GM23338 (cell line): Measurements from ENCODE around the gene DHRS3. TPM values are rescaled to one million over a fixed set of nuclear protein-coding genes. Genes with fewer than 3 reads are reported as not detected.

Experiments
- ATAC-seq: fragments of 200-7000 bp; cut with Tn5 transposase; 3 replicates; pipeline ENCODE4 v1.9.1; 2020
- DNase-seq: peaks from one replicate; pipeline ENCODE4 v3.0.0-alpha.2; 2015; ENCODE audit warnings: low spot score
- H2AFZ ChIP-seq: fragments of 200-600 bp; sonication (generic); 2 replicates; pipeline ENCODE4 v1.8.0; 2016; ENCODE audit warnings: antibody characterized with exemption, mild to moderate bottlenecking, moderate library complexity
- H3F3A ChIP-seq: fragments of 200-600 bp; sonication (generic); replicated peaks from 2 replicates; pipeline ENCODE4 v1.8.0; 2017; ENCODE audit warnings: antibody characterized with exemption, mixed run types, low read depth
- H3K27ac ChIP-seq: fragments of 200-600 bp; sonication (generic); 2 replicates; pipeline ENCODE4 v1.6.1; 2016; ENCODE audit warnings: low read depth
- H3K27me3 ChIP-seq: fragments of 200-600 bp; sonication (generic); 2 replicates; pipeline ENCODE4 v1.8.0; 2016; ENCODE audit warnings: mild to moderate bottlenecking, mixed run types, moderate library complexity; ENCODE audit not compliant: insufficient read depth
- H3K36me3 ChIP-seq: fragments of 200-600 bp; sonication (generic); 2 replicates; pipeline ENCODE4 v1.8.0; 2016; ENCODE audit warnings: mild to moderate bottlenecking; ENCODE audit not compliant: insufficient read depth
- H3K4me1 ChIP-seq: fragments of 200-600 bp; sonication (generic); 2 replicates; pipeline ENCODE4 v1.8.0; 2016; ENCODE audit warnings: mild to moderate bottlenecking, moderate library complexity; ENCODE audit not compliant: insufficient read depth
- H3K4me2 ChIP-seq: fragments of 200-600 bp; sonication (generic); 2 replicates; pipeline ENCODE4 v1.7.1; 2017; ENCODE audit warnings: mixed run types
- H3K4me3 ChIP-seq: fragments of 200-600 bp; sonication (generic); 2 replicates; pipeline ENCODE4 v1.6.1; 2016; ENCODE audit warnings: mixed run types
- H3K79me2 ChIP-seq: fragments of 200-600 bp; sonication (generic); replicated peaks from 2 replicates; pipeline ENCODE4 v1.8.0; 2017; ENCODE audit warnings: mild to moderate bottlenecking; ENCODE audit not compliant: insufficient read depth
- H3K9me2 ChIP-seq: fragments of 200-600 bp; sonication (generic); 2 replicates; pipeline ENCODE4 v1.8.0; 2017; ENCODE audit not compliant: insufficient read depth
- H4K20me1 ChIP-seq: fragments of 200-600 bp; sonication (generic); replicated peaks from 2 replicates; pipeline ENCODE4 v1.8.0; 2017; ENCODE audit warnings: mild to moderate bottlenecking; ENCODE audit not compliant: insufficient read depth
- H3K27ac Mint-ChIP-seq: 2 replicates; pipeline ENCODE4 v1.8.0; 2020; ENCODE audit warnings: inconsistent platforms, mild to moderate bottlenecking, moderate library complexity, mixed read lengths
- H3K27me3 Mint-ChIP-seq: 3 replicates; pipeline ENCODE4 v1.8.0; 2022; ENCODE audit warnings: low read depth, mild to moderate bottlenecking, moderate library complexity, mixed read lengths, inconsistent platforms; ENCODE audit not compliant: insufficient read depth, poor library complexity
- H3K36me3 Mint-ChIP-seq: 3 replicates; pipeline ENCODE4 v1.8.0; 2021; ENCODE audit warnings: low read depth, mild to moderate bottlenecking, inconsistent platforms, moderate library complexity, mixed read lengths
- H3K4me1 Mint-ChIP-seq: 3 replicates; pipeline ENCODE4 v1.8.0; 2020; ENCODE audit warnings: mild to moderate bottlenecking, inconsistent platforms, mixed read lengths
- H3K4me3 Mint-ChIP-seq: 3 replicates; pipeline ENCODE4 v1.8.0; 2021; ENCODE audit warnings: moderate library complexity, mild to moderate bottlenecking, inconsistent platforms, mixed read lengths
- H3K9me3 Mint-ChIP-seq: 3 replicates; pipeline ENCODE4 v1.8.0; 2020; ENCODE audit warnings: moderate library complexity, mild to moderate bottlenecking, inconsistent platforms, mixed read lengths
- CREB1 ChIP-seq: fragments of 250-450 bp; sonication (Bioruptor Pico); IDR thresholded peaks from 2 replicates; pipeline ENCODE4 v1.5.0; 2020; ENCODE audit warnings: low read depth, mild to moderate bottlenecking, moderate library complexity
- EZH2 ChIP-seq: fragments of 200-600 bp; sonication (generic); IDR thresholded peaks from one replicate; pipeline ENCODE4 v1.8.0; 2017; ENCODE audit warnings: antibody characterized with exemption, mild to moderate bottlenecking, low read depth; ENCODE audit not compliant: unreplicated experiment
- EZH2phosphoT487 ChIP-seq: fragments of 200-600 bp; sonication (generic); IDR thresholded peaks from one replicate; pipeline ENCODE4 v1.8.1; 2018; ENCODE audit warnings: antibody characterized with exemption; ENCODE audit not compliant: unreplicated experiment
- JUNB ChIP-seq: IDR thresholded peaks from one replicate; pipeline ENCODE4 v1.6.1; 2016; ENCODE audit warnings: antibody characterized with exemption; ENCODE audit not compliant: unreplicated experiment
- NANOG ChIP-seq: IDR thresholded peaks from 2 replicates; pipeline ENCODE4 v1.6.1; 2016; ENCODE audit warnings: antibody characterized with exemption, borderline replicate concordance
- POLR2AphosphoS5 ChIP-seq: IDR thresholded peaks from 2 replicates; pipeline ENCODE4 v1.6.1; 2016; ENCODE audit warnings: antibody characterized with exemption, low read depth
- STAT1 ChIP-seq: IDR thresholded peaks from one replicate; pipeline ENCODE4 v1.6.1; 2016; ENCODE audit warnings: antibody characterized with exemption; ENCODE audit not compliant: unreplicated experiment
- ZNF114 ChIP-seq: fragments of 250-450 bp; sonication (Bioruptor Pico); IDR thresholded peaks from 2 replicates; pipeline ENCODE4 v1.5.0; 2020; ENCODE audit warnings: mild to moderate bottlenecking, moderate library complexity
- ZNF331 ChIP-seq: fragments of 250-450 bp; sonication (Bioruptor Pico); IDR thresholded peaks from 2 replicates; pipeline ENCODE4 v1.5.0; 2020; ENCODE audit warnings: low read depth, mild to moderate bottlenecking, moderate library complexity
- polyA plus RNA-seq: library from polyadenylated mRNA; unstranded; fragments of >200 nt; fragmentation: Nextera tagmentation; extraction: Ambion mirVana; gene quantifications from 2 replicates; pipeline ENCODE4 v1.2.1, GENCODE V29; 2016
- total RNA-seq: library from RNA; depleted of rRNA; stranded (reverse); fragments of >200 nt; shearing (Covaris generic); gene quantifications from 2 replicates; pipeline ENCODE4 v1.2.3, GENCODE V29; 2014
- TF ChIP-seq, protein P1 (sequence below), 2 experiments: fragments of 200-600 bp in 1 of 2; sonication (generic) in 1 of 2; conservative IDR thresholded peaks; 2 replicates each; pipeline versions ENCODE4 v1.5.1 to v1.6.1; 2016 to 2017; ENCODE audit warnings: antibody characterized with exemption in 2 of 2, low read depth in 2 of 2, mild to moderate bottlenecking in 2 of 2, moderate library complexity in 1 of 2
- TF ChIP-seq, protein P2 (sequence below): IDR thresholded peaks from 2 replicates; pipeline ENCODE4 v1.6.1; 2016; ENCODE audit warnings: antibody characterized with exemption
- TF ChIP-seq, protein P3 (sequence below): IDR thresholded peaks from one replicate; pipeline ENCODE4 v1.6.1; 2018; ENCODE audit warnings: antibody characterized with exemption; ENCODE audit not compliant: unreplicated experiment
- TF ChIP-seq, protein P4 (sequence below): fragments of 250-450 bp; sonication (Bioruptor Pico); IDR thresholded peaks from 2 replicates; pipeline ENCODE4 v1.5.0; 2020; ENCODE audit warnings: mild to moderate bottlenecking, moderate library complexity

DHRS3 gene
- total and polyA plus RNA-seq, 2 experiments from 2014 or later, result 21.0 to 26.0 TPM

DNA sequence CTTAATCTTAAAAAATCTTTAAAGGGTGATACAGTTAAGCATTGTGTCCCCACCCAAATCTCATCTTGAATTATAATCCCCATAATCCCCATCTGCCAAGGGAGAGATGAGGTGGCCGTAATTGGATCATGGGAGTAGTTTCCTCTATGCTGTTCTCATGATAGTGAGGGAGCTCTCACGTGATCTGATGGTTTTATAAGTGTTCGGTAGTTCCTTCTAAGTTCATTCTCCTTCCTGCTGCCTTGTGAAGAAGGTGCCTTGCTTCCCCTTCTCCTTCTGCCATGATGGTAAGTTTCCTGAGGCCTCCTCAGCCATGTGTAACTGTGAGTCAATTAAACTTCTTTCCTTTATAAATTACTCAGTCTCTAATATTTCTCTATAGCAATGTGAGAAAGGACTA lies 10.7 kb downstream of the DHRS3 start:
- peaks cover 31% of the 10 kb centered on the region for H3K4me1 Mint-ChIP-seq
- peaks cover 40% of the 10 kb centered on the region for H3K36me3 Mint-ChIP-seq
- no peaks in the 10 kb centered on the region; the same call in 1 of the 2 replicates for H4K20me1 ChIP-seq
- no peak overlapping the region for H3K27ac ChIP-seq
- no peaks in the 10 kb centered on the region for H3K9me2 ChIP-seq
- TF ChIP-seq, protein P1, sequence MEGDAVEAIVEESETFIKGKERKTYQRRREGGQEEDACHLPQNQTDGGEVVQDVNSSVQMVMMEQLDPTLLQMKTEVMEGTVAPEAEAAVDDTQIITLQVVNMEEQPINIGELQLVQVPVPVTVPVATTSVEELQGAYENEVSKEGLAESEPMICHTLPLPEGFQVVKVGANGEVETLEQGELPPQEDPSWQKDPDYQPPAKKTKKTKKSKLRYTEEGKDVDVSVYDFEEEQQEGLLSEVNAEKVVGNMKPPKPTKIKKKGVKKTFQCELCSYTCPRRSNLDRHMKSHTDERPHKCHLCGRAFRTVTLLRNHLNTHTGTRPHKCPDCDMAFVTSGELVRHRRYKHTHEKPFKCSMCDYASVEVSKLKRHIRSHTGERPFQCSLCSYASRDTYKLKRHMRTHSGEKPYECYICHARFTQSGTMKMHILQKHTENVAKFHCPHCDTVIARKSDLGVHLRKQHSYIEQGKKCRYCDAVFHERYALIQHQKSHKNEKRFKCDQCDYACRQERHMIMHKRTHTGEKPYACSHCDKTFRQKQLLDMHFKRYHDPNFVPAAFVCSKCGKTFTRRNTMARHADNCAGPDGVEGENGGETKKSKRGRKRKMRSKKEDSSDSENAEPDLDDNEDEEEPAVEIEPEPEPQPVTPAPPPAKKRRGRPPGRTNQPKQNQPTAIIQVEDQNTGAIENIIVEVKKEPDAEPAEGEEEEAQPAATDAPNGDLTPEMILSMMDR (conservative IDR thresholded peaks at IDR 0.05; ENCODE audit: low read depth in 2 of 2), result no peak
- TF ChIP-seq JUNB, result no peak
- TF ChIP-seq NANOG, result no peak
- TF ChIP-seq, protein P2, sequence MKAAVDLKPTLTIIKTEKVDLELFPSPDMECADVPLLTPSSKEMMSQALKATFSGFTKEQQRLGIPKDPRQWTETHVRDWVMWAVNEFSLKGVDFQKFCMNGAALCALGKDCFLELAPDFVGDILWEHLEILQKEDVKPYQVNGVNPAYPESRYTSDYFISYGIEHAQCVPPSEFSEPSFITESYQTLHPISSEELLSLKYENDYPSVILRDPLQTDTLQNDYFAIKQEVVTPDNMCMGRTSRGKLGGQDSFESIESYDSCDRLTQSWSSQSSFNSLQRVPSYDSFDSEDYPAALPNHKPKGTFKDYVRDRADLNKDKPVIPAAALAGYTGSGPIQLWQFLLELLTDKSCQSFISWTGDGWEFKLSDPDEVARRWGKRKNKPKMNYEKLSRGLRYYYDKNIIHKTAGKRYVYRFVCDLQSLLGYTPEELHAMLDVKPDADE, result no peak
- TF ChIP-seq POLR2AphosphoS5, result no peak
- TF ChIP-seq, protein P3, sequence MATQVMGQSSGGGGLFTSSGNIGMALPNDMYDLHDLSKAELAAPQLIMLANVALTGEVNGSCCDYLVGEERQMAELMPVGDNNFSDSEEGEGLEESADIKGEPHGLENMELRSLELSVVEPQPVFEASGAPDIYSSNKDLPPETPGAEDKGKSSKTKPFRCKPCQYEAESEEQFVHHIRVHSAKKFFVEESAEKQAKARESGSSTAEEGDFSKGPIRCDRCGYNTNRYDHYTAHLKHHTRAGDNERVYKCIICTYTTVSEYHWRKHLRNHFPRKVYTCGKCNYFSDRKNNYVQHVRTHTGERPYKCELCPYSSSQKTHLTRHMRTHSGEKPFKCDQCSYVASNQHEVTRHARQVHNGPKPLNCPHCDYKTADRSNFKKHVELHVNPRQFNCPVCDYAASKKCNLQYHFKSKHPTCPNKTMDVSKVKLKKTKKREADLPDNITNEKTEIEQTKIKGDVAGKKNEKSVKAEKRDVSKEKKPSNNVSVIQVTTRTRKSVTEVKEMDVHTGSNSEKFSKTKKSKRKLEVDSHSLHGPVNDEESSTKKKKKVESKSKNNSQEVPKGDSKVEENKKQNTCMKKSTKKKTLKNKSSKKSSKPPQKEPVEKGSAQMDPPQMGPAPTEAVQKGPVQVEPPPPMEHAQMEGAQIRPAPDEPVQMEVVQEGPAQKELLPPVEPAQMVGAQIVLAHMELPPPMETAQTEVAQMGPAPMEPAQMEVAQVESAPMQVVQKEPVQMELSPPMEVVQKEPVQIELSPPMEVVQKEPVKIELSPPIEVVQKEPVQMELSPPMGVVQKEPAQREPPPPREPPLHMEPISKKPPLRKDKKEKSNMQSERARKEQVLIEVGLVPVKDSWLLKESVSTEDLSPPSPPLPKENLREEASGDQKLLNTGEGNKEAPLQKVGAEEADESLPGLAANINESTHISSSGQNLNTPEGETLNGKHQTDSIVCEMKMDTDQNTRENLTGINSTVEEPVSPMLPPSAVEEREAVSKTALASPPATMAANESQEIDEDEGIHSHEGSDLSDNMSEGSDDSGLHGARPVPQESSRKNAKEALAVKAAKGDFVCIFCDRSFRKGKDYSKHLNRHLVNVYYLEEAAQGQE, result no peak
- TF ChIP-seq ZNF114 (CRISPR knock-in tag), result no peak
- TF ChIP-seq, protein P4, sequence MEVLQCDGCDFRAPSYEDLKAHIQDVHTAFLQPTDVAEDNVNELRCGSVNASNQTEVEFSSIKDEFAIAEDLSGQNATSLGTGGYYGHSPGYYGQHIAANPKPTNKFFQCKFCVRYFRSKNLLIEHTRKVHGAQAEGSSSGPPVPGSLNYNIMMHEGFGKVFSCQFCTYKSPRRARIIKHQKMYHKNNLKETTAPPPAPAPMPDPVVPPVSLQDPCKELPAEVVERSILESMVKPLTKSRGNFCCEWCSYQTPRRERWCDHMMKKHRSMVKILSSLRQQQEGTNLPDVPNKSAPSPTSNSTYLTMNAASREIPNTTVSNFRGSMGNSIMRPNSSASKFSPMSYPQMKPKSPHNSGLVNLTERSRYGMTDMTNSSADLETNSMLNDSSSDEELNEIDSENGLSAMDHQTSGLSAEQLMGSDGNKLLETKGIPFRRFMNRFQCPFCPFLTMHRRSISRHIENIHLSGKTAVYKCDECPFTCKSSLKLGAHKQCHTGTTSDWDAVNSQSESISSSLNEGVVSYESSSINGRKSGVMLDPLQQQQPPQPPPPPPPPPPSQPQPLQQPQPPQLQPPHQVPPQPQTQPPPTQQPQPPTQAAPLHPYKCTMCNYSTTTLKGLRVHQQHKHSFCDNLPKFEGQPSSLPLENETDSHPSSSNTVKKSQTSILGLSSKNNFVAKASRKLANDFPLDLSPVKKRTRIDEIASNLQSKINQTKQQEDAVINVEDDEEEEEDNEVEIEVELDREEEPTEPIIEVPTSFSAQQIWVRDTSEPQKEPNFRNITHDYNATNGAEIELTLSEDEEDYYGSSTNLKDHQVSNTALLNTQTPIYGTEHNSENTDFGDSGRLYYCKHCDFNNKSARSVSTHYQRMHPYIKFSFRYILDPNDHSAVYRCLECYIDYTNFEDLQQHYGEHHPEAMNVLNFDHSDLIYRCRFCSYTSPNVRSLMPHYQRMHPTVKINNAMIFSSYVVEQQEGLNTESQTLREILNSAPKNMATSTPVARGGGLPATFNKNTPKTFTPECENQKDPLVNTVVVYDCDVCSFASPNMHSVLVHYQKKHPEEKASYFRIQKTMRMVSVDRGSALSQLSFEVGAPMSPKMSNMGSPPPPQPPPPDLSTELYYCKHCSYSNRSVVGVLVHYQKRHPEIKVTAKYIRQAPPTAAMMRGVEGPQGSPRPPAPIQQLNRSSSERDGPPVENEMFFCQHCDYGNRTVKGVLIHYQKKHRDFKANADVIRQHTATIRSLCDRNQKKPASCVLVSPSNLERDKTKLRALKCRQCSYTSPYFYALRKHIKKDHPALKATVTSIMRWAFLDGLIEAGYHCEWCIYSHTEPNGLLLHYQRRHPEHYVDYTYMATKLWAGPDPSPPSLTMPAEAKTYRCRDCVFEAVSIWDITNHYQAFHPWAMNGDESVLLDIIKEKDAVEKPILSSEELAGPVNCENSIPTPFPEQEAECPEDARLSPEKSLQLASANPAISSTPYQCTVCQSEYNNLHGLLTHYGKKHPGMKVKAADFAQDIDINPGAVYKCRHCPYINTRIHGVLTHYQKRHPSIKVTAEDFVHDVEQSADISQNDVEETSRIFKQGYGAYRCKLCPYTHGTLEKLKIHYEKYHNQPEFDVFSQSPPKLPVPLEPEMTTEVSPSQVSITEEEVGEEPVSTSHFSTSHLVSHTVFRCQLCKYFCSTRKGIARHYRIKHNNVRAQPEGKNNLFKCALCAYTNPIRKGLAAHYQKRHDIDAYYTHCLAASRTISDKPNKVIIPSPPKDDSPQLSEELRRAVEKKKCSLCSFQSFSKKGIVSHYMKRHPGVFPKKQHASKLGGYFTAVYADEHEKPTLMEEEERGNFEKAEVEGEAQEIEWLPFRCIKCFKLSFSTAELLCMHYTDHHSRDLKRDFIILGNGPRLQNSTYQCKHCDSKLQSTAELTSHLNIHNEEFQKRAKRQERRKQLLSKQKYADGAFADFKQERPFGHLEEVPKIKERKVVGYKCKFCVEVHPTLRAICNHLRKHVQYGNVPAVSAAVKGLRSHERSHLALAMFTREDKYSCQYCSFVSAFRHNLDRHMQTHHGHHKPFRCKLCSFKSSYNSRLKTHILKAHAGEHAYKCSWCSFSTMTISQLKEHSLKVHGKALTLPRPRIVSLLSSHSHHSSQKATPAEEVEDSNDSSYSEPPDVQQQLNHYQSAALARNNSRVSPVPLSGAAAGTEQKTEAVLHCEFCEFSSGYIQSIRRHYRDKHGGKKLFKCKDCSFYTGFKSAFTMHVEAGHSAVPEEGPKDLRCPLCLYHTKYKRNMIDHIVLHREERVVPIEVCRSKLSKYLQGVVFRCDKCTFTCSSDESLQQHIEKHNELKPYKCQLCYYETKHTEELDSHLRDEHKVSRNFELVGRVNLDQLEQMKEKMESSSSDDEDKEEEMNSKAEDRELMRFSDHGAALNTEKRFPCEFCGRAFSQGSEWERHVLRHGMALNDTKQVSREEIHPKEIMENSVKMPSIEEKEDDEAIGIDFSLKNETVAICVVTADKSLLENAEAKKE (CRISPR knock-in tag), result no peak
- no peak for TF ChIP-seq STAT1
- TF ChIP-seq EZH2, result no peak
- TF ChIP-seq CREB1 (CRISPR knock-in tag), result no peak
- TF ChIP-seq ZNF331, result no peak
- TF ChIP-seq EZH2phosphoT487, result no peak
- H3K4me2 ChIP-seq, result no peak overlapping the region
- H3K4me3 Mint-ChIP-seq, result no peak overlapping the region
- no peaks in the 10 kb centered on the region for H3K27me3 ChIP-seq
- H2AFZ ChIP-seq, result no peak overlapping the region
- no peaks in the 10 kb centered on the region for H3K9me3 Mint-ChIP-seq
- H3K4me1 ChIP-seq, result peaks cover 18% of the 10 kb centered on the region
- no peak overlapping the region for H3K27ac Mint-ChIP-seq
- H3K79me2 ChIP-seq, result peaks cover 69% of the 10 kb centered on the region
- H3K4me3 ChIP-seq, result no peak overlapping the region
- H3F3A ChIP-seq, result 0 out of 2 replicates have a peak, but pooled peaks cover 2% of the 10 kb centered on the region
- no peaks in the 10 kb centered on the region for H3K36me3 ChIP-seq
- H3K27me3 Mint-ChIP-seq, result peaks cover 3% of the 10 kb centered on the region
- ATAC-seq (no peak), DNase-seq (no peak)
